ENCODE measurements around the gene GLMP. TPM values are rescaled to one million over a fixed set of nuclear protein-coding genes. Genes with fewer than 3 reads are reported as not detected.
"Not testable (repeated sequence)": the region's sequence is repeated elsewhere in the genome, so short reads cannot be mapped to it uniquely, and the experiment has no call there.

Gene GLMP
- 7.3 TPM for total RNA-seq

GRCh38 chr1:156295391-156295947 is at the start of gene GLMP:
Gene GLMP, minus strand, starts transcription at chr1:156295679. Its CDS starts 34 bp downstream, at chr1:156295645.
- no peak for FAIRE-seq
- peak; percentile 61 to 72 for DNase-seq (ENCODE audit: low spot score in 2 of 2)

GRCh38 chr1:156344409-156344808 is 48.9 kb upstream of the GLMP start:
- DNase-seq (ENCODE audit: low spot score in 2 of 2): no peak
- no peak for FAIRE-seq

- DNase-seq (ENCODE audit: low spot score in 2 of 2): no peak
- no peak for FAIRE-seq
Observed at GRCh38 chr1:156342166-156342955, 46.9 kb upstream of the GLMP start.

GRCh38 chr1:156338180-156338976 is 42.9 kb upstream of the GLMP start, which contains the start of the genes CCT3 and TSACC:
Gene CCT3, minus strand, starts transcription at chr1:156338292. Its CDS starts 108 bp downstream, at chr1:156338184.
Gene TSACC, plus strand, starts transcription at chr1:156338526. Its CDS starts 1,232 bp downstream, at chr1:156339758.
- peak; percentile 94 to 97 for DNase-seq (ENCODE audit: low spot score in 2 of 2)
- FAIRE-seq: peak; percentile 53

GRCh38 chr1:156337888-156338179 is 42.4 kb upstream of the GLMP start:
- FAIRE-seq (no peak), DNase-seq (ENCODE audit: low spot score in 2 of 2) (no peak)

GRCh38 chr1:156337052-156337887 is 41.8 kb upstream of the GLMP start:
- DNase-seq (ENCODE audit: low spot score in 2 of 2): no peak
- no peak for FAIRE-seq

- DNase-seq (ENCODE audit: low spot score in 2 of 2) (no peak), FAIRE-seq (no peak)
Observed at GRCh38 chr1:156336242-156336641, 40.8 kb upstream of the GLMP start.

GRCh38 chr1:156323179-156323578 is 27.7 kb upstream of the GLMP start:
- DNase-seq (ENCODE audit: low spot score in 2 of 2); FAIRE-seq: not testable (repeated sequence)

- DNase-seq (ENCODE audit: low spot score in 2 of 2) (no peak), FAIRE-seq (no peak)
Observed at GRCh38 chr1:156320560-156320959, 25.1 kb upstream of the GLMP start.

- DNase-seq (ENCODE audit: low spot score in 2 of 2): peak in 1 of 2 donors; percentile 29
- FAIRE-seq: no peak
Observed at GRCh38 chr1:156319664-156320063, 24.2 kb upstream of the GLMP start.

- FAIRE-seq (no peak), DNase-seq (ENCODE audit: low spot score in 2 of 2) (no peak)
Observed at GRCh38 chr1:156316909-156317308, 21.4 kb upstream of the GLMP start.

GRCh38 chr1:156310962-156311361 is 15.5 kb upstream of the GLMP start:
- no peak for FAIRE-seq
- no peak for DNase-seq (ENCODE audit: low spot score in 2 of 2)

- DNase-seq (ENCODE audit: low spot score in 2 of 2): no peak
- no peak for FAIRE-seq
Observed at GRCh38 chr1:156308078-156308477, 12.6 kb upstream of the GLMP start.

GRCh38 chr1:156305215-156305614 is 9.7 kb upstream of the GLMP start:
- DNase-seq (ENCODE audit: low spot score in 2 of 2) (no peak), FAIRE-seq (no peak)

GRCh38 chr1:156303241-156303640 is 7.8 kb upstream of the GLMP start:
- no peak for FAIRE-seq
- no peak for DNase-seq (ENCODE audit: low spot score in 2 of 2)

- DNase-seq (ENCODE audit: low spot score in 2 of 2) (no peak), FAIRE-seq (no peak)
Observed at GRCh38 chr1:156298852-156299357, 3.4 kb upstream of the GLMP start, which contains the start of gene VHLL. Gene VHLL, minus strand, starts transcription at chr1:156299307. Its CDS starts 118 bp downstream, at chr1:156299189.

GRCh38 chr1:156293895-156294294 is 1.6 kb downstream of the GLMP start:
- DNase-seq (ENCODE audit: low spot score in 2 of 2) (no peak), FAIRE-seq (no peak)

- no peak for DNase-seq (ENCODE audit: low spot score in 2 of 2)
- no peak for FAIRE-seq
Observed at GRCh38 chr1:156293098-156293434, 2.4 kb downstream of the GLMP start.

GRCh38 chr1:156291226-156292061 is 4.0 kb downstream of the GLMP start:
- FAIRE-seq (no peak), DNase-seq (ENCODE audit: low spot score in 2 of 2) (peak; percentile 59 to 80)
